Measurements from ENCODE around the gene KIF26A. TPM values are rescaled to one million over a fixed set of nuclear protein-coding genes. Genes with fewer than 3 reads are reported as not detected.

Gene KIF26A
- total RNA-seq, 1 experiment from 2014 or later, result 3.1 TPM

DNA sequence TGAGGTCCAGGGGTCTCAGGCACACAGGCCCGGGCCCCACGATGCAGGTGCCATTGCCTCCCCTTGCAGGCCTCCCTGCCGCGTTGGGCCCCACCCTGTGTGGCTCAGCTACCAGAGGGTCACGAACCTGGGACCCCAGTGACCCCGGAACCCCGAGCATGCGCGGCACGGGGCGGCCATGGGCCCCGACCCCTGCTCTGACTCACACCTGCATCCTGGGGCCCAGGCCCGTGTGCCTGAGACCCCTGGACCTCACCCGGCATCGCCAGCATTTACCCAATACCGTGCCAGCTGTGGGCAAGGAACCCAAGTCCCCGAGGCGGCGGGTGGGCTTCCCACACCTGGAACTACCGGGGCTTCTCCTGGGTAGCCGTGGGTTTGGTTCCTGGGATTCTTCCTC lies 25.2 kb downstream of the KIF26A start:
- Histone ChIP-seq H3K27me3 (ENCODE audit: low read length) (no peaks in the 10 kb centered on the region), H3K9me2 (replicated peaks; ENCODE audit: low read length) (no peaks in the 10 kb centered on the region), H3K79me2 (ENCODE audit: low read length) (no peaks in the 10 kb centered on the region), H3K4me1 (ENCODE audit: insufficient read depth, low read length) (no peaks in the 10 kb centered on the region), H2AFZ (ENCODE audit: low read length) (no peak overlapping the region), H3K36me3 (ENCODE audit: low read depth, low read length) (no peaks in the 10 kb centered on the region), H3K9ac (ENCODE audit: low read length) (no peak overlapping the region), H4K20me1 (ENCODE audit: low read length) (no peaks in the 10 kb centered on the region), H3F3A (ENCODE audit: low read length, unreplicated experiment) (no peaks in the 10 kb centered on the region), H3K27ac (ENCODE audit: low read length) (no peak overlapping the region), H3K4me2 (ENCODE audit: low read length) (no peak overlapping the region), H3K9me3 (ENCODE audit: low read length) (no peaks in the 10 kb centered on the region), H3K4me3 (ENCODE audit: low read length) (no peak overlapping the region)
- TF ChIP-seq, protein P1, sequence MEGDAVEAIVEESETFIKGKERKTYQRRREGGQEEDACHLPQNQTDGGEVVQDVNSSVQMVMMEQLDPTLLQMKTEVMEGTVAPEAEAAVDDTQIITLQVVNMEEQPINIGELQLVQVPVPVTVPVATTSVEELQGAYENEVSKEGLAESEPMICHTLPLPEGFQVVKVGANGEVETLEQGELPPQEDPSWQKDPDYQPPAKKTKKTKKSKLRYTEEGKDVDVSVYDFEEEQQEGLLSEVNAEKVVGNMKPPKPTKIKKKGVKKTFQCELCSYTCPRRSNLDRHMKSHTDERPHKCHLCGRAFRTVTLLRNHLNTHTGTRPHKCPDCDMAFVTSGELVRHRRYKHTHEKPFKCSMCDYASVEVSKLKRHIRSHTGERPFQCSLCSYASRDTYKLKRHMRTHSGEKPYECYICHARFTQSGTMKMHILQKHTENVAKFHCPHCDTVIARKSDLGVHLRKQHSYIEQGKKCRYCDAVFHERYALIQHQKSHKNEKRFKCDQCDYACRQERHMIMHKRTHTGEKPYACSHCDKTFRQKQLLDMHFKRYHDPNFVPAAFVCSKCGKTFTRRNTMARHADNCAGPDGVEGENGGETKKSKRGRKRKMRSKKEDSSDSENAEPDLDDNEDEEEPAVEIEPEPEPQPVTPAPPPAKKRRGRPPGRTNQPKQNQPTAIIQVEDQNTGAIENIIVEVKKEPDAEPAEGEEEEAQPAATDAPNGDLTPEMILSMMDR (conservative IDR thresholded peaks at IDR 0.05; ENCODE audit: low read depth, low read length), result no peak
- TF ChIP-seq EZH2 (IDR thresholded peaks at IDR 0.05; ENCODE audit: low read length, unreplicated experiment) (no peak), EZH2phosphoT487 (IDR thresholded peaks at IDR 0.05; ENCODE audit: borderline replicate concordance, low read length) (no peak)
- DNase-seq, result no peak
- ATAC-seq, result no peak
- BruUV-seq (replicated peaks), result no TSS peak
- ChIA-PET CTCF (no interaction called here), POLR2A (ENCODE audit: unreplicated experiment) (no interaction called here)
- intact Hi-C loops (cut with micrococcal nuclease), result no loop called here

DNA sequence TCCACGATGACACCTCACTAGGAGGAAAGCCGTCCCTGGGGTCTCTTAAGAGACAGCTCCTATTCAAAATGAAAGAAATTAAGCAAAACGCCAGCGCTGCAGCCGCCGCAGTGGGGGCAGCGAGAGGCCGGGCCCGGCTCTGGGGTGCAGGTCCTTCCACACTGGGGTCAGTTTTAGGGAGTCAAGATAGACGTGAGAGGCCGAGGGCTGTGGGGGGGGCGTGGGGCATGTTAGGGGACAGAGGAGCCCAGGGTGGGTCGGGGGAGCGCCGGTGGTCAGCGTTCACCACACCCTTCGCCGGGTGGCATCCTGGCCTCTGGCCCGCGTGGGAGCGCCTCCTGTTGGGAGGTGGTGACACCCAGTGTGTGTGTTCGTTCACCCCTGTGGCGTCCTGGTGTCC lies 25.7 kb downstream of the KIF26A start:
- no peak overlapping the region for H3K4me2 ChIP-seq (ENCODE audit: low read length)
- no peak overlapping the region for H2AFZ ChIP-seq (ENCODE audit: low read length)
- no peaks in the 10 kb centered on the region for H4K20me1 ChIP-seq (ENCODE audit: low read length)
- H3K79me2 ChIP-seq (ENCODE audit: low read length), result no peaks in the 10 kb centered on the region
- H3F3A ChIP-seq (ENCODE audit: low read length, unreplicated experiment), result no peaks in the 10 kb centered on the region
- no TSS peak for BruUV-seq (replicated peaks)
- H3K4me1 ChIP-seq (ENCODE audit: insufficient read depth, low read length), result no peaks in the 10 kb centered on the region
- no peaks in the 10 kb centered on the region for H3K9me2 ChIP-seq (replicated peaks; ENCODE audit: low read length)
- ATAC-seq (no peak), DNase-seq (no peak)
- ChIA-PET POLR2A (ENCODE audit: unreplicated experiment) (no interaction called here), CTCF (no interaction called here)
- TF ChIP-seq EZH2phosphoT487 (IDR thresholded peaks at IDR 0.05; ENCODE audit: borderline replicate concordance, low read length), result no peak
- TF ChIP-seq, protein P1 (conservative IDR thresholded peaks at IDR 0.05; ENCODE audit: low read depth, low read length), result no peak
- TF ChIP-seq EZH2 (IDR thresholded peaks at IDR 0.05; ENCODE audit: low read length, unreplicated experiment), result no peak
- no peak overlapping the region for H3K4me3 ChIP-seq (ENCODE audit: low read length)
- no peaks in the 10 kb centered on the region for H3K36me3 ChIP-seq (ENCODE audit: low read depth, low read length)
- intact Hi-C loops (cut with micrococcal nuclease), result no loop called here
- H3K27ac ChIP-seq (ENCODE audit: low read length), result no peak overlapping the region
- H3K27me3 ChIP-seq (ENCODE audit: low read length), result no peaks in the 10 kb centered on the region
- H3K9ac ChIP-seq (ENCODE audit: low read length), result no peak overlapping the region
- H3K9me3 ChIP-seq (ENCODE audit: low read length), result no peaks in the 10 kb centered on the region

DNA sequence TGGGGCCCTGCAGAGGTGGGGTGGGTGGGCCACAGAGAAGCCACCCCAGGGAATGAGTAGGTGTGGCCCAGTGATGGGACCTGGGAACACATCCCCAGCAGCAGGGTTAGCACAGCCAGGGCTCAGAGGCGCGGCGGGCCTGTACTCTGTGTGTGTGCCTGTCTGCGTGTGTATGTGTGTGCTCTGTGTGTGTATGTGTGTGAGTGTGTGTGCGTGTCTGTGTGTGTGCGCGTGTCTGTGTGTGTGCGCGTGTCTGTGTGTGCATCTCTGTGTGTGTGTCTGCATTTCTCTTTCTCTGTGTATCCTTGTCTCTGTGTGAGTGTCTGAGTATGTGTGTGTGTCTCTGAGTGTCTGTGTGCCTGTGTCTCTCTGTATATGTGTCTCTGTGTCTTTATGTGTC lies 26.1 kb downstream of the KIF26A start:
- Histone ChIP-seq H3K9ac (ENCODE audit: low read length) (no peak overlapping the region), H3K79me2 (ENCODE audit: low read length) (no peaks in the 10 kb centered on the region), H3K27me3 (ENCODE audit: low read length) (no peaks in the 10 kb centered on the region), H3K36me3 (ENCODE audit: low read depth, low read length) (no peaks in the 10 kb centered on the region), H3K9me2 (replicated peaks; ENCODE audit: low read length) (no peaks in the 10 kb centered on the region), H2AFZ (ENCODE audit: low read length) (no peak overlapping the region), H3K4me2 (ENCODE audit: low read length) (no peak overlapping the region), H3K4me3 (ENCODE audit: low read length) (no peak overlapping the region), H3K4me1 (ENCODE audit: insufficient read depth, low read length) (no peaks in the 10 kb centered on the region), H3F3A (ENCODE audit: low read length, unreplicated experiment) (no peaks in the 10 kb centered on the region), H4K20me1 (ENCODE audit: low read length) (no peaks in the 10 kb centered on the region), H3K27ac (ENCODE audit: low read length) (no peak overlapping the region), H3K9me3 (ENCODE audit: low read length) (no peaks in the 10 kb centered on the region)
- no peak for DNase-seq
- no peak for ATAC-seq
- no TSS peak for BruUV-seq (replicated peaks)
- ChIA-PET CTCF (no interaction called here), POLR2A (ENCODE audit: unreplicated experiment) (no interaction called here)
- TF ChIP-seq EZH2 (IDR thresholded peaks at IDR 0.05; ENCODE audit: low read length, unreplicated experiment) (no peak), EZH2phosphoT487 (IDR thresholded peaks at IDR 0.05; ENCODE audit: borderline replicate concordance, low read length) (no peak)
- TF ChIP-seq, protein P1 (conservative IDR thresholded peaks at IDR 0.05; ENCODE audit: low read depth, low read length), result no peak
- intact Hi-C loops (cut with micrococcal nuclease), result no loop called here
